Non-pigmented ciliary epithelial cell (primary cell): ENCODE data around the gene UROD.

Experiments
- DNase-seq: peaks from one replicate; pipeline ENCODE4 v3.0.0-alpha.2; 2010; ENCODE audit warnings: low read depth

UROD gene

DNA sequence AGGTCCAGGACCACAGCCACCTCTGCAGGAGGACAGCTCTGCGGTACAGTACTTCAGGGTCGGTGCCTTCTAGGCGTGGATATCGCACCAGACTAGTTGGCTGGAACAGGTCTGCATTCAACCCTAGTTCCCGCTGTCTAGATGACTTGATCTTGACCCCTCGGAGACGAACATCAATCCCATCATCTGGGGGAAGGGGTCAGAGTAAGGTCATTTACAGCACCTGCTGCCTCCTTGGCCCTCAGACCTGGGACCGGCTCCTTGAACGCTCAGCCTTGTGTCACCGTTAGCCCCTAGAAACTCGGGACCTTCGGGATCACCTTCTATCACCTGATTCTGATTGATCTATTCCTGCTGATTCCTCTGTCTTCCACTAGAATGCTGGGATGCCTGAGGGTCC lies 3.5 kb upstream of the UROD start:
- no peak for DNase-seq

DNA sequence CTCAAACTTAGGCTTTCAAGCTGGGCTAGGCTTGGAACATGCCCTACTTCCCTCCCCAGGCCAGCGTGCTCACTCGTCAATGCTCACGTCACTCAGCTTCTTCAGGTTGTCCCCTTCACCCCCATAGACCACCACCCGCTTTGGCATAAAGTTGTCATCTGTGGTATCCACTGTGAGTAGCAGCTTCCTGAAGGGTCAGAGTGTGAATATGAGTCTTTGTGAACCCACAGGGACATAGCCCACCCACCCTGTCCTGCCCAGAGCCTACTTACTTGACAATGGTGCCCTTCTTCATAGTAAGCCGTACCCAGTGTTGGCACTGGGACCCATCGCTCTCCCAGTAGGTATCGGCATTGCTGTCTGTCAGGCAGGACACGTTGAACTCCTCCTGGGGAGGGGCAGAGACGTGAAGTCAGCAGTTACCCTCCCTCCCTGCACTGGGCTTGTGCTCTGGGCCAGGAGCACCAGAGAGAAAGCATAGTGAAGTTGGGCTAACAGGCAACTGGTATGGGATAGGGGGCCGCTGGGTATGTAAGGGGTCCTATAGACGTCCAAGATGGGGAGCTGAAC lies 2.7 kb upstream of the UROD start:
- DNase-seq = no peak

DNA sequence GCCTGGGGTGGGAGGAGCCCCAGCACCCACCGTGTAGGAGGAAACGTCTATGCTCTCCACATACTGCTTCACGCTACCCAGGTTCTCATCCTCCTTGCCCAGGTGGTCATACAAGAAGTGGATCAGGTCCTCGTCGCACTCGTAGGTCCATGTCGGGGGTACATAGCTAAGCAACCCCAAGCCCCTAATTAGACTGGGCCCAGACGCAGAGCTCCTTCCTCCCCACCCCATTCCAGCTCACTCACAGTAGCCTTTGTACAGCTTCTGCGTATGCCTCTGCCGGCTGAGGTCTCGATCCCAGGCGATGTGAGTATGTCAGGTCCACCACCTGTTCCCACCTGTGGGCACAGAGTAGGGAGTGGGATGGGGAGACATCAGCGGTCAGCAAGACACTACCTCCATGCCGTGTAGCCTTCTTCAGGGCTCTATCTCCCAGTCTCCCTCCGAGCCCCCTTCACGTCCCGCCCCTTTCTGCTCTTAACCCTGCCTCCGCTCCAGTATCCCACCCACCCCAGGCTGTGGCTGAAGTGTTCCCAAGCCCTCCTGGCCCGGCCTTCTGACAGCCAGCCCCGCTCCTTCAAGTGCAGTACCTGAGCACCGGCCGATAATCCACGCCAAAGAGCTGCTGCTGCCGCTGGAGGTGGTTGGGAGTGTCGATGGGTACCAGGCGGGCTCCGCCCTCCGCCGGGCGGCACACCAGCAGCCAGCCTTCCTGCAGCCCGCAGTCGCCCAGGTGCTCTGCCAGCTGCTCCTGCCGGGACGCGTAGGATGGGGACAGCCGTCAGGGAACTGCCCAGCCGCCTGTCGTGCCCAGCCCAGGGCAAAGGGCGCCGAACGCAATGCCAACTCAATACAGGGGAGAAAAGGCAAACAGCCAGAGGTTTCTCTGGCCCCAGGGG lies 1.8 kb upstream of the UROD start:
- DNase-seq = no peak

GRCh38 chr1:45010855-45011811 lies 921 bp upstream of the UROD start, which contains the start of gene HECTD3:
Gene HECTD3 (minus strand): TSS chr1:45011324. CDS start chr1:45011257, 67 bp downstream.
- no peak for DNase-seq

GRCh38 chr1:45012639-45013278 lies 705 bp downstream of the UROD start:
- no peak for DNase-seq

GRCh38 chr1:45013551-45014209 lies 1.6 kb downstream of the UROD start:
- no peak for DNase-seq

- no peak for DNase-seq
These were observed 2.4 kb downstream of the UROD start for GRCh38 chr1:45014321-45015028.

DNA sequence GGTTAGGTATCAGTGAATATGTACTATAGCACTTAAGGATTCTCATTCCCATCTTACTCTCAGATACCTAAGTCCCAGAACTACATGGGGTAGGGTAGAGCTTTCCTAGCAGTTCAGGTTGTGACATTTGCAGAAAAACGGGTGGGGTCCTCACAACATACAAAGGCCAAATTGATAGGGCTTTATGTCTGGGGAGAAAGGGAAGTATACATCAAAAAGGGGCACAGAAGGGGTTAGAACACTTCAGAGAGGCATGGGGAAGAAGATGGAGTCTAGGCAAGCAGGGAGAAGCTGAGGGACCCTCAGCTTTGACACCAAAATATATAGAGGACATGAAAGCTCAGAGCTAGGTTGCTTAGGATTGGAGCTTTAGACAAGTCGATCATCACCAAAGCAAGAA lies 3.6 kb downstream of the UROD start:
- DNase-seq = no peak

DNA sequence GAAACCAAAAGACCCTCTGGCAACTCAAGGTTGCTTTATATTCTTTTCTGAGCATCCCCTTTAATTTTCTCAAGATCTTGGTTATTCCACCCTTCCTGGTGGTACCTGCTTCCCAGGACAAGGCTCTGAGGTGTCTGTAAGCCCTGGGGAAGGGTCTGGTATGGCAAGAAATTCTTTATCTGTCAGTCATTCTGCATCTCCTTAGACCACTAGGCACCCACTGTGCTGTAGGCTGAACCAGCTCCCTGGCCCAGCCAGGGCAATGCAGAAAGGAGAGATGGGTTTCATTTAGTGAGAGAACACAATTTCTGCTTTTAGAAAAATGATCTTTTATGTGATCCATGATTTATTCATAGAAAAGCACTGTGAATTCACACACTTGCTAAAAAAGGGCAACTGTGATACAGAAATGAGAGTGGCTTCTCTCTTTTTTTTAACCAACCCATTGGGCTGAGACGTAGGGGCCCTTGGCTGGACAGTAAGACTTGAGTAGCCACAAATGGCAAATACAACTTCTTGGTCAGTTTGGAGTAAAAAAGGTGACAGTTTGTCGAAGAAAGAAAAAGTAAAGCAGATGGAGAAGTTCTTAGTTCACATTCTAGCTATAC lies 4.1 kb downstream of the UROD start:
- no peak for DNase-seq

DNA sequence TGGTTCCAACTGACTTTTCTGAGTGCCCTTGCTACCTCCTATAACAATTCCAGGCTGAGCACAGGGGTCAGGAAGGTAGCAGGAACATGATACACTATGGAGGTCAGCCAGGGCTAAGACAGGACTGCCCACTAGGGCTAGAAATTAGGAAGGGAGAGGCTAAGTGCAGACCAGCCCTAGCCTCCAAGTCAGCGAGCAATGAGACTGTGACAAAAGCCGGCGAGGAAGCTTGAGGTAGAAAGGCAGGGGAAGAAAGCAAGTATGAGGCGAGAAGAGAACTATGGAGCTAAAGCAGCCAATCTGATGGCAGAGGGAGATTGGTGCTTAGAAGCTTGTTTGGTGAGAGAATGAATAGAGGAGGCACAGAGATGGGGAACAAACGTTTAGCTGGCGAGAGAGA lies 4.7 kb downstream of the UROD start:
- no peak for DNase-seq

DNA sequence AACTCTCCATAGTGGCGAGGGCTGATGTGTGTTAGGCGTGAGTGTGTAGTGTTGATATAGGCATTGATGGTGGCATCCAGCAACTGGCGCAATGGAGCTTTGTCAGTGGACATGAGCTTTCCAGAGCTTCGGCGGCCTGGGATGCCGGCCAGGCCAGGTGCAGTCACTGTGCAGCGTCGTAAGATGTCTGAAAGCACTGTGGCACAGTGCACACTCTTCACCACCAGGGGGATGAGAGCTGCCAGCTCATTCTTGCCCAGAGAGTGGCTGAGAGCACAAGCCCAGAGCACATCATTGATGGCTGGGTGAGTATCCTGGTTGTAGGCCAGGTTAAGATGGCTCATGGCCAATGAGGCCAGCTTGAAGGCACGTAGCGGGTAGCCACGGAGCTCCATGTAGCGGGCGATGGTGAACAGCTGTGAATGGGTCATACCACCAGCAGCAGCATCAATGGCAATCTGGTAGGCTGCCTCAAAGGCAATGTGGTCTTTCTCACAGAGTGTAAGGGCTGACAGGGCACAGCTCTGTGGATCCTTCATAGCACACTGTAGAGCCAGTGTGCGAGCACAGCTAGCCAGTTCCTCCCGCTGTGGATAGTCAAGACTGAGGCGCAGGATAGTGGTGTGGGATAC lies 6.7 kb downstream of the UROD start:
- no peak for DNase-seq

GRCh38 chr1:45023663-45024062 lies 11.6 kb downstream of the UROD start:
- DNase-seq = no peak

DNA sequence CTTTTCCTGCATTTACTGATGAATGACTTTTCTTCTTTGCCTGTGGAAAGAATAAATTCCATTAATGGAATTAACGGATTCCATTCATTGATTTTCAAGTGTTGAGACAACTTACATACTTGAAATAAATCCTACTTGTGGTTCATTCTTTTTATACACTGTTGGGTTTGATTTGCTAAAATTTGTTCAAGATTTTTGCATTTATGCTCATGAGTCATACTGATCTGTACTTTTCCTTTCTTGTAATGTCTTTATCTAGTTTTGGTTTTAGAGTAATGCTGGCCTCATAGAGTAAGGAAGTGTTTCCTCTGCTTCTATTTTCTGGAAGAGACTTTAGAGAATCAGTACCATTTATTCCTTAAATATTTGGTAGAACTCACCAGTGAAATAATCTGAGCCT lies 14.4 kb downstream of the UROD start:
- DNase-seq = no peak

GRCh38 chr1:45032837-45033236 lies 20.8 kb downstream of the UROD start:
- no peak for DNase-seq

- no peak for DNase-seq
These were observed 21.3 kb downstream of the UROD start for GRCh38 chr1:45033356-45033755.

DNA sequence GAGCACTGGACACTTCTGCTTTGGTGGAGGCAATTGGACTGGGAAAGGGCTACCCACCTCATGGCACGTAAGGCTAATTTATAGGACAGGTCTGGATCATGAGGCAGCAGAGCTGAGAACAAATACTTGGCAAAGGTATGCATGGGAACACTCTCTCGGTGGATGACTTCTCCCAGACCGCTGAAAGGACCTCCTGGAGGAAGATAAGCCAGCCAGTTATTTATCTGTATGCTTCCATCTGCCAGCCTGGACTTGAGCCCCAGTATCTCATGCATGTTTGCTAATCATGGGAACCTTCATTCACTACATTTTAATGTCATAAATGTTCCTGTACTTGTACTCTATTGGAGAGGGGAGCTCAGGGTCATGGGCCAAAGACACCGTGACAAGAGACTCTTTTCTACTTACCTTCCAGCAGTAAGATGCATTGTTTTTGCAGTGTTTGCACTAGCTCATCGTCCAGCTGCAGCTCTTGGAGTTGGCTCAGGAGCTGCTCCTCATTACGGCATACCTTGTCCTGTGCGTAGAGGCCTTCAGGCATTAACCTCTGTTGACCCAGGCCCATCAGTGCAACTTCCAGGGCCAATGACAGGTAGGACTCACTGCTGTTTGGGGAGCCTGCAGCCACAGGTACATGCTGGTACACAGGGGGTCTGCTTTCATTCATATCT lies 23.7 kb downstream of the UROD start:
- no peak for DNase-seq

DNA sequence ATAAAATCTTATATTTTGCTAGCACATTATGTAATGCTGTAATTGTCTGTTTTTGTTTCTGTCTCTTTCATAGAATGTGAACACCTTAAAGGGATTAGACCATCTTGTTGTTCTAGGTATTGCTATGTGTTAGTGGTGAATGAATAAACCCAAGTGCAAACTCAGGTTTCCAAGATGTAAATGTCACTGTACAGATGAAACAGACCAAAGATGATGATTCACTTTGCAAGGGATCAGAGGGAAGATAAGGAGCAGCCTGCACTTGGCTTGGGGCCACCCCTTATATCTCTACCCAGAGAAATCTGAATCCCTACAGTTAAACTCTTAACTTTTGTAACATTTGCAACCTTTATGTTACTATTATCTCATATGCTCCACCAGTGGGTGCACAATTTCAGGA lies 25.4 kb downstream of the UROD start:
- DNase-seq = no peak

DNA sequence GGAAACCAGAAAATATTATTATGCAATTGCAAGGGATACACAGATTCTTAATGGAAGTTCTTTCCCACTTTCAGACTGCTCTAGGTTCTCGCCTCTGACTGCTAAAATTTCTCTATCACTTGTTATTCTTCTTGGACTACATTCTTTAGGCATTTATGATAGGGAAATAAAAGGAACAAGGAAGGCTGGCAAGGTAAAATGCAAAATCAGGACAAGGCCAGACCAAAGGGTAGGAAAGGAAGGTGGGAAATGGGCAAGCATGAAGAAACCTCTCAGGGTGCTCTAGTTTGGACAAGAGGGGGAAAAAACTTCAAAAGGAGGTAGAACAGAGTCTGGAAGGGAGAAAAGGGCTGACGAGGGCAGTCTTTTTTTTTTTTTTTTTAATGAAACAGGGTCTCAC lies 26.2 kb downstream of the UROD start:
- DNase-seq = no peak

DNA sequence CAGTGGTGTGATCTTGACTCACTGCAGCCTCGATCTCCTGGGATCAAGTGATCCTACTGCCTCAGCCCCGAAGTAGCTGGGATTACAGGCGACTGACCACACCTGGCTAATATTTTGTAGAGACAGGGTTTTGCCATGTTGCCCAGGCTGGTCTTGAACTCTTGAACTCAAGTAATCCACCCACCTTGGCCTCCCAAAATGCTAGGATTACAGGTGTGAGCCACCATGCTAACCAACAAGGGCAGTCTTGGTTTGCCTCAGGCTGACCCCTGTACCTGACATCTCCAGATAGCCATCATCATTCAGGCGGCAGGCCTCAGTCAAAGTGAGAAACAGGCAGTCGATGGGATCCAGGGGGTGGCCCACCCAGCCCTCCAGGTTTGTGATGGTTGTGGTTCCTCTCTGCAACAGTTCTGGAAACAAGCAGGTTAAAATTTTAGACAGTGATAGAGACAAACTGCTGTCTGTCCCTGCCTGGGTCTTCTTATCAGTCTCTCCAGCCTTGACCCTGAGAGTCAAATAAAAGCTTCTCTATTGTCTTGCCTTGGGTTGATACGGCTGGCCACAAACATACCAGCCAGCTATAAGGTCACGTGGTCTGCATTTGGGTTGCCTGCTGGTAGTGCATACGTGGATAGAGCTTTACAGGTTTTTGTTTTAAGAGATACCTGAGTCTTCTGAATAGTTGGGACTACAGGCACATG lies 26.8 kb downstream of the UROD start:
- DNase-seq = no peak
